CD4-positive, alpha-beta memory T cell (primary cell): ENCODE data around the gene THAP7. TPM values are rescaled to one million over a fixed set of nuclear protein-coding genes. Genes with fewer than 3 reads are reported as not detected.

Experiments used
- CTCF ChIA-PET: fragments of 350-600 bp; sonication (Branson Sonifier 250); formaldehyde crosslinking; loops from one replicate; lab custom pipeline; 2021; ENCODE audit warnings: inconsistent platforms; ENCODE audit not compliant: partially characterized antibody; lab: Charles Lee
- POLR2A ChIA-PET: fragments of 350-600 bp; sonication (Branson Sonifier 250); formaldehyde crosslinking; loops from one replicate; lab custom pipeline; 2021; ENCODE audit not compliant: partially characterized antibody; lab: Charles Lee
- DNase-seq, 5 donors: peaks; one replicate each; pipeline versions ENCODE4 v3.0.0 to v3.0.0-alpha.2; 2020 to 2022; ENCODE audit warnings: mixed read lengths in 1 of 5
- H3K27ac ChIP-seq: one replicate; pipeline ENCODE4 v1.7.0; 2013; ENCODE audit warnings: low read depth, low read length
- H3K27me3 ChIP-seq: 2 replicates; pipeline ENCODE4 v1.7.0; 2013; ENCODE audit warnings: mild to moderate bottlenecking, low read length, moderate library complexity; ENCODE audit not compliant: insufficient read depth
- H3K36me3 ChIP-seq: 2 replicates; pipeline ENCODE4 v1.7.0; 2013; ENCODE audit warnings: mild to moderate bottlenecking, low read length, moderate library complexity; ENCODE audit not compliant: insufficient read depth
- H3K4me1 ChIP-seq: 2 replicates; pipeline ENCODE4 v1.7.0; 2013; ENCODE audit warnings: mild to moderate bottlenecking, low read length, moderate library complexity; ENCODE audit not compliant: insufficient read depth
- H3K4me3 ChIP-seq, 2 donors: one replicate each; pipeline ENCODE4 v1.7.0; 2013; ENCODE audit warnings: low read length in 2 of 2, mild to moderate bottlenecking in 1 of 2
- H3K9me3 ChIP-seq, 2 donors: one replicate each; pipeline ENCODE4 v1.7.0; 2013; ENCODE audit warnings: low read length in 2 of 2, control low read depth in 1 of 2; ENCODE audit not compliant: control insufficient read depth in 1 of 2
- H3K27ac Mint-ChIP-seq, 7 donors: one replicate each; pipeline ENCODE4 v1.8.0; 2020 to 2021; ENCODE audit warnings: mixed read lengths in 7 of 7, mild to moderate bottlenecking in 6 of 7, inconsistent platforms in 3 of 7, moderate library complexity in 3 of 7
- H3K27me3 Mint-ChIP-seq, 2 donors: one replicate each; pipeline ENCODE4 v1.8.0; 2020 to 2021; ENCODE audit warnings: mixed read lengths in 2 of 2
- H3K36me3 Mint-ChIP-seq, 2 donors: one replicate each; pipeline ENCODE4 v1.8.0; 2020 to 2021; ENCODE audit warnings: mixed read lengths in 2 of 2, inconsistent platforms in 1 of 2, mild to moderate bottlenecking in 1 of 2
- H3K4me1 Mint-ChIP-seq, 4 donors: one replicate each; pipeline ENCODE4 v1.8.0; 2020 to 2021; ENCODE audit warnings: mixed read lengths in 4 of 4, mild to moderate bottlenecking in 1 of 4
- H3K4me3 Mint-ChIP-seq, 8 donors: one replicate each; pipeline ENCODE4 v1.8.0; 2020 to 2021; ENCODE audit warnings: mixed read lengths in 8 of 8, mild to moderate bottlenecking in 7 of 8, moderate library complexity in 6 of 8, inconsistent platforms in 3 of 8
- H3K9me3 Mint-ChIP-seq, 8 donors: one replicate each; pipeline ENCODE4 v1.8.0; 2020 to 2021; ENCODE audit warnings: mixed read lengths in 8 of 8, mild to moderate bottlenecking in 5 of 8, inconsistent platforms in 3 of 8, moderate library complexity in 1 of 8
- intact Hi-C: fragments of 100-400 bp; cut with micrococcal nuclease; formaldehyde crosslinking; loops from one replicate; pipeline ENCODE4 v1.15.1; 2023
- polyA plus RNA-seq, 2 donors: library from polyadenylated mRNA; unstranded; fragments of 300-500 nt; fragmentation: Illumina TruSeq; gene quantifications; one replicate each; pipeline ENCODE4 v1.2.3, GENCODE V29; 2021
- total RNA-seq, 2 experiments: library from RNA; stranded (reverse); gene quantifications; one replicate each; pipeline ENCODE4 v1.2.3, GENCODE V29; 2021

Gene THAP7
- total and polyA plus RNA-seq, 4 experiments from 2014 or later, result 45.9 to 65.0 (median 53.6) TPM

GRCh38 chr22:21025763-21026755 lies 24.1 kb upstream of the THAP7 start:
- Mint-ChIP-seq H3K4me1 (peaks cover 7 to 14% (median 12%) of the 10 kb centered on the region in 4 donors), H3K27ac (peak overlapping the region in 1 of 7 donors; percentile 19), H3K4me3 (no peak overlapping the region), H3K9me3 (no peaks in the 10 kb centered on the region), H3K36me3 (no peaks in the 10 kb centered on the region), H3K27me3 (peaks cover 15 to 16% of the 10 kb centered on the region in 2 donors)
- no peaks in the 10 kb centered on the region for H3K9me3 ChIP-seq
- intact Hi-C loops, result no loop called here
- H3K27me3 ChIP-seq, result no peaks in the 10 kb centered on the region
- POLR2A ChIA-PET, result no interaction called here
- H3K4me3 ChIP-seq, result no peak overlapping the region
- no peaks in the 10 kb centered on the region for H3K36me3 ChIP-seq
- peaks cover 13% of the 10 kb centered on the region for H3K4me1 ChIP-seq
- no peak overlapping the region for H3K27ac ChIP-seq
- DNase-seq, result no peak
- CTCF ChIA-PET, result interaction anchor here (1.0 kb wide), 1 partner anchor 11 kb away, joined by 3 read pairs; the partner anchor contains the start of gene P2RX6

- H3K27me3 ChIP-seq, result no peaks in the 10 kb centered on the region
- intact Hi-C loops, result no loop called here
- peaks cover 8 to 9% of the 10 kb centered on the region in 2 donors for H3K27me3 Mint-ChIP-seq
- no peak overlapping the region for H3K4me3 ChIP-seq
- peaks cover 13% of the 10 kb centered on the region for H3K4me1 ChIP-seq
- H3K27ac Mint-ChIP-seq, result peak overlapping the region in 4 of 7 donors; percentile 19 to 90 (median 68)
- peaks cover 7 to 10% (median 10%) of the 10 kb centered on the region in 4 donors for H3K4me1 Mint-ChIP-seq
- ChIA-PET CTCF (interaction anchor here (1.0 kb wide), 1 partner anchor 10 kb away, joined by 3 read pairs; the partner anchor contains the start of gene P2RX6), POLR2A (no interaction called here)
- H3K27ac ChIP-seq, result no peak overlapping the region
- H3K9me3 ChIP-seq, result no peaks in the 10 kb centered on the region
- H3K9me3 Mint-ChIP-seq, result no peaks in the 10 kb centered on the region
- no peaks in the 10 kb centered on the region for H3K36me3 Mint-ChIP-seq
- no peaks in the 10 kb centered on the region for H3K36me3 ChIP-seq
- DNase-seq, result no peak
- peak overlapping the region in 4 of 8 donors; percentile 10 to 44 (median 33) for H3K4me3 Mint-ChIP-seq
Observed at GRCh38 chr22:21025266-21025665, 23.3 kb upstream of the THAP7 start.

GRCh38 chr22:21022955-21023614 lies 21.2 kb upstream of the THAP7 start:
- Histone ChIP-seq H3K9me3 (no peaks in the 10 kb centered on the region), H3K4me3 (no peak overlapping the region), H3K4me1 (peaks cover 13% of the 10 kb centered on the region), H3K27me3 (no peaks in the 10 kb centered on the region), H3K27ac (no peak overlapping the region), H3K36me3 (no peaks in the 10 kb centered on the region)
- peaks cover 0 to 2% (median 0%) of the 10 kb centered on the region in 8 donors for H3K9me3 Mint-ChIP-seq
- peak overlapping the region in 1 of 7 donors; percentile 57 for H3K27ac Mint-ChIP-seq
- H3K27me3 Mint-ChIP-seq, result no peaks in the 10 kb centered on the region
- ChIA-PET CTCF (interaction anchor here (0.9 kb wide), 1 partner anchor 21 kb away, joined by 3 read pairs; no protein-coding TSS in a partner anchor), POLR2A (no interaction called here)
- intact Hi-C loops, result no loop called here
- no peak for DNase-seq
- no peaks in the 10 kb centered on the region for H3K36me3 Mint-ChIP-seq
- no peak overlapping the region for H3K4me3 Mint-ChIP-seq
- H3K4me1 Mint-ChIP-seq, result peaks cover 7 to 10% (median 10%) of the 10 kb centered on the region in 4 donors

GRCh38 chr22:21022507-21022906 lies 20.6 kb upstream of the THAP7 start:
- H3K36me3 Mint-ChIP-seq, result no peaks in the 10 kb centered on the region
- Histone ChIP-seq H3K36me3 (no peaks in the 10 kb centered on the region), H3K4me3 (no peak overlapping the region), H3K9me3 (no peaks in the 10 kb centered on the region), H3K4me1 (peaks cover 13% of the 10 kb centered on the region), H3K27me3 (no peaks in the 10 kb centered on the region), H3K27ac (no peak overlapping the region)
- H3K9me3 Mint-ChIP-seq, result peaks cover 0 to 2% (median 0%) of the 10 kb centered on the region in 8 donors
- CTCF ChIA-PET, result no interaction called here
- no peak for DNase-seq
- no peak overlapping the region for H3K27ac Mint-ChIP-seq
- peaks cover 7 to 10% (median 10%) of the 10 kb centered on the region in 4 donors for H3K4me1 Mint-ChIP-seq
- intact Hi-C loops, result no loop called here
- H3K4me3 Mint-ChIP-seq, result no peak overlapping the region
- POLR2A ChIA-PET, result no interaction called here
- no peaks in the 10 kb centered on the region for H3K27me3 Mint-ChIP-seq

- Histone ChIP-seq H3K36me3 (no peaks in the 10 kb centered on the region), H3K4me3 (no peak overlapping the region), H3K27me3 (no peaks in the 10 kb centered on the region), H3K27ac (no peak overlapping the region), H3K4me1 (peaks cover 12% of the 10 kb centered on the region), H3K9me3 (no peaks in the 10 kb centered on the region)
- peak overlapping the region in 1 of 8 donors; percentile 21 for H3K4me3 Mint-ChIP-seq
- H3K27me3 Mint-ChIP-seq, result no peaks in the 10 kb centered on the region
- H3K9me3 Mint-ChIP-seq, result peaks cover 0 to 2% (median 0%) of the 10 kb centered on the region in 8 donors
- peaks cover 7 to 20% (median 12%) of the 10 kb centered on the region in 4 donors for H3K4me1 Mint-ChIP-seq
- peak overlapping the region in 2 of 7 donors; percentile 18 to 50 for H3K27ac Mint-ChIP-seq
- no peak for DNase-seq
- no peaks in the 10 kb centered on the region for H3K36me3 Mint-ChIP-seq
- intact Hi-C loops, result no loop called here
- ChIA-PET CTCF (interaction anchor here (0.8 kb wide), 1 partner anchor 15 kb away, joined by 3 read pairs; no protein-coding TSS in a partner anchor), POLR2A (no interaction called here)
Observed at GRCh38 chr22:21020802-21021429, 19.0 kb upstream of the THAP7 start.

- Mint-ChIP-seq H3K9me3 (peaks cover 0 to 2% (median 0%) of the 10 kb centered on the region in 8 donors), H3K4me1 (peaks cover 14 to 32% (median 21%) of the 10 kb centered on the region in 4 donors), H3K36me3 (no peaks in the 10 kb centered on the region), H3K4me3 (peak overlapping the region in 1 of 8 donors; percentile 41), H3K27ac (peak overlapping the region in 1 of 7 donors; percentile 81), H3K27me3 (no peaks in the 10 kb centered on the region)
- intact Hi-C loops, result no loop called here
- Histone ChIP-seq H3K9me3 (no peaks in the 10 kb centered on the region), H3K4me1 (peaks cover 23% of the 10 kb centered on the region), H3K27me3 (no peaks in the 10 kb centered on the region), H3K27ac (no peak overlapping the region), H3K36me3 (no peaks in the 10 kb centered on the region), H3K4me3 (no peak overlapping the region)
- ChIA-PET POLR2A (no interaction called here), CTCF (no interaction called here)
- no peak for DNase-seq
Observed at GRCh38 chr22:21018314-21018713, 16.4 kb upstream of the THAP7 start.
